ENCODE data around the gene WNT3A. TPM values are rescaled to one million over a fixed set of nuclear protein-coding genes. Genes with fewer than 3 reads are reported as not detected.

WNT3A gene
- total and polyA plus RNA-seq, 2 experiments from 2014 or later: 0.07 to 0.65 TPM

- Histone ChIP-seq H3K36me3 (ENCODE audit: insufficient read depth) (peaks cover 3% of the 10 kb centered on the region; the same call in 1 of the 2 replicates), H3K9me2 (ENCODE audit: insufficient read depth) (no peaks in the 10 kb centered on the region), H2AFZ (no peak overlapping the region), H3K27me3 (ENCODE audit: insufficient read depth) (no peaks in the 10 kb centered on the region), H3K4me2 (no peak overlapping the region), H3K4me3 (no peak overlapping the region), H3K27ac (ENCODE audit: low read depth) (no peak overlapping the region), H3F3A (replicated peaks; ENCODE audit: low read depth) (no peaks in the 10 kb centered on the region), H4K20me1 (replicated peaks; ENCODE audit: insufficient read depth) (peaks cover 23% of the 10 kb centered on the region), H3K79me2 (replicated peaks; ENCODE audit: insufficient read depth) (peaks cover 26% of the 10 kb centered on the region), H3K4me1 (ENCODE audit: insufficient read depth) (0 out of 2 replicates have a peak, but pooled peaks cover 3% of the 10 kb centered on the region)
- peaks cover 25% of the 10 kb centered on the region for H3K27me3 Mint-ChIP-seq (ENCODE audit: insufficient read depth, low read depth, poor library complexity)
- ATAC-seq: no peak
- DNase-seq (ENCODE audit: low spot score): no peak
- H3K4me1 Mint-ChIP-seq: peaks cover 12% of the 10 kb centered on the region
- TF ChIP-seq STAT1 (IDR thresholded peaks at IDR 0.05; ENCODE audit: unreplicated experiment): no peak
- TF ChIP-seq ETS1 (IDR thresholded peaks at IDR 0.05): no peak
- TF ChIP-seq ZNF331 (CRISPR knock-in tag; IDR thresholded peaks at IDR 0.05; ENCODE audit: low read depth): no peak
- H3K4me3 Mint-ChIP-seq: no peak overlapping the region
- peaks cover 56% of the 10 kb centered on the region for H3K36me3 Mint-ChIP-seq (ENCODE audit: low read depth)
- H3K27ac Mint-ChIP-seq: no peak overlapping the region
- peaks cover 8% of the 10 kb centered on the region for H3K9me3 Mint-ChIP-seq
Observed at GRCh38 chr1:228099331-228099732, 92.5 kb downstream of the WNT3A start.

- no peak overlapping the region for H3K4me3 ChIP-seq
- peak overlapping the region; percentile 92 for H3K4me3 Mint-ChIP-seq
- peaks cover 41% of the 10 kb centered on the region for H3K36me3 Mint-ChIP-seq (ENCODE audit: low read depth)
- no peaks in the 10 kb centered on the region; the same call in 2 of the 3 replicates for H3K9me3 Mint-ChIP-seq
- peaks cover 9% of the 10 kb centered on the region for H3K79me2 ChIP-seq (replicated peaks; ENCODE audit: insufficient read depth)
- no peak overlapping the region for H2AFZ ChIP-seq
- no peaks in the 10 kb centered on the region for H3K9me2 ChIP-seq (ENCODE audit: insufficient read depth)
- H3K27me3 ChIP-seq (ENCODE audit: insufficient read depth): no peaks in the 10 kb centered on the region
- peaks cover 3% of the 10 kb centered on the region; the same call in 1 of the 2 replicates for H3K36me3 ChIP-seq (ENCODE audit: insufficient read depth)
- H3K4me2 ChIP-seq: peak overlapping the region; percentile 86; the same call in 1 of the 2 replicates
- H4K20me1 ChIP-seq (replicated peaks; ENCODE audit: insufficient read depth): peaks cover 7% of the 10 kb centered on the region; the same call in 1 of the 2 replicates
- no peak overlapping the region for H3K27ac ChIP-seq (ENCODE audit: low read depth)
- peaks cover 8% of the 10 kb centered on the region; the same call in 1 of the 3 replicates for H3K4me1 Mint-ChIP-seq
- 0 out of 2 replicates have a peak, but pooled peaks cover 3% of the 10 kb centered on the region for H3K4me1 ChIP-seq (ENCODE audit: insufficient read depth)
- DNase-seq (ENCODE audit: low spot score) (no peak), ATAC-seq (no peak)
- peaks cover 23% of the 10 kb centered on the region for H3K27me3 Mint-ChIP-seq (ENCODE audit: insufficient read depth, low read depth, poor library complexity)
- H3F3A ChIP-seq (replicated peaks; ENCODE audit: low read depth): 0 out of 2 replicates have a peak, but pooled peaks cover 2% of the 10 kb centered on the region
- H3K27ac Mint-ChIP-seq: no peak overlapping the region
- TF ChIP-seq EZH2 (IDR thresholded peaks at IDR 0.05; ENCODE audit: low read depth, unreplicated experiment) (no peak), ZNF462 (CRISPR knock-in tag; IDR thresholded peaks at IDR 0.05) (no peak), REST (IDR thresholded peaks at IDR 0.05; ENCODE audit: unreplicated experiment) (no peak), ZNF331 (CRISPR knock-in tag; IDR thresholded peaks at IDR 0.05; ENCODE audit: low read depth) (no peak), CREB1 (CRISPR knock-in tag; IDR thresholded peaks at IDR 0.05; ENCODE audit: low read depth) (no peak), STAT1 (IDR thresholded peaks at IDR 0.05; ENCODE audit: unreplicated experiment) (no peak), NANOG (IDR thresholded peaks at IDR 0.05; ENCODE audit: borderline replicate concordance) (no peak), EZH2phosphoT487 (IDR thresholded peaks at IDR 0.05; ENCODE audit: unreplicated experiment) (no peak)
Observed at GRCh38 chr1:228100822-228101613, 94.2 kb downstream of the WNT3A start.

Measured in GM23338 (cell line).